Stimulated activated CD8-positive, alpha-beta memory T cell treated with anti-CD3 and anti-CD28 coated beads, Interleukin-12 subunit alpha, Interleukin-12 subunit beta, amount 100 ng/mL, for 24 hours (primary cell): ENCODE data around the gene MRPS30.
"Not testable (repeated sequence)": the region's sequence is repeated elsewhere in the genome, so short reads cannot be mapped to it uniquely, and the experiment has no call there.

Experiments used
- DNase-seq: peaks from one replicate; pipeline ENCODE4 v3.0.0-alpha.2; 2020; ENCODE audit errors: extremely low read depth

Gene MRPS30

DNA sequence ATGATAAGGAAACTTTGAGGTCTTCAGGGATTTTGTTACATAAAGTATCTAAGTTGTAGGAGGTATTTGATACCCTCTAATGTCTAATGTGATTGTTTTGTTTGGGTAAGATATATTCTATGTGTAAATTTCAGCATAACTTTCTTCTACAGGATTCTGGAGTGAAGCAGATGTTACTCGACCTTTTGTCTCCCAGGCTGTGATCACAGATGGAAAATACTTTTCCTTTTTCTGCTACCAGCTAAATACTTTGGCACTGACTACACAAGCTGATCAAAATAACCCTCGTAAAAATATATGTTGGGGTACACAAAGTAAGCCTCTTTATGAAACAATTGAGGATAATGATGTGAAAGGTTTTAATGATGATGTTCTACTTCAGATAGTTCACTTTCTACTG lies 6.0 kb downstream of the MRPS30 start:
- no peak for DNase-seq

- DNase-seq, result no peak
Observed at GRCh38 chr5:44821164-44821563, 12.4 kb downstream of the MRPS30 start.

DNA sequence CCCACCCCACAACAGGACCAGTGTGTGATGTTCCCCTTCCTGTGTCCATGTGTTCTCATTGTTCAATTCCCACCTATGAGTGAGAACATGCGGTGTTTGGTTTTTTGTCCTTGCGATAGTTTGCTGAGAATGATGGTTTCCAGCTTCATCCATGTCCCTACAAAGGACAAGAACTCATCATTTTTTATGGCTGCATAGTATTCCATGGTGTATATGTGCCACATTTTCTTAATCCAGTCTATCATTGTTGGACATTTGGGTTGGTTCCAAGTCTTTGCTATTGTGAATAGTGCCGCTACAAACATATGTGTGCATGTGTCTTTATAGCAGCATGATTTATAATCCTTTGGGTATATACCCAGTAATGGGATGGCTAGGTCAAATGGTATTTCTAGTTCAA lies 15.9 kb downstream of the MRPS30 start:
- not testable (repeated sequence) for DNase-seq

DNA sequence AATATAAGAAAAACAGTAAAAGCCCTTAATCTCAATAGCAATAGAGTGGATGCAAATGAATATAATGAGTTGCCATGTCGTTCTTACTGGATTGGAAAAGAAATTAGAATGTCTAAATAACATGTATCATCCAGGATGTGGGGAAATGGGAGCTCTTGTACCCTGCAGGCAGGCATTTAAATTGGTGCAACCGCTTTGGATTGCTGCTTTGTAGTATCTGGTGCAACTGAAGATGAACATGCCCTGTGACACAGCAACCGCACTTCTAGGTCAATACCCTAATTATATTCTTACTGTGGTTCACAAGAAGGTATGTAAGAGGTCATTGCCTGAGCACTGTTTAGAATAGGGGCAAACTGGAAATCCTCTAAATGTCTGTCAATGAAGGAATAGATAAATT lies 18.9 kb downstream of the MRPS30 start:
- no peak for DNase-seq

DNA sequence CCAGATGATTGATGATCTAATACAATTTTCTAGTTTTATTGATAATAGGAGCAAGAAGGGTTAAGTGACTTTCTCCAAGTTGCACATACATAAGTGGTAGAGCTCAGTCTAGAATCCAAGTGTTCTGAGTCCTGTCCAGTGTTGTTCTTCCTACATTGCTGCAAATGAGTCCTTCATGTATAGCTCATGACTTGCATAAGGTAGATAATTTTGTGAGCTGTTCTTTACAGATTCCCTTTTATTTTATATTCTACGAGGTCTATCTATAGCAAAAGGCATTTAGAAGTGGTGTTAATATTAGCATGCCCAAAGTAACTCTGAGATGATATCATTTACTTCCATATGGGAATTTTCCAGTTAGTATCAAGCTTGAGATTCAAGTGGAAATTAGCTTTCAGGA lies 20.0 kb downstream of the MRPS30 start:
- no peak for DNase-seq

DNA sequence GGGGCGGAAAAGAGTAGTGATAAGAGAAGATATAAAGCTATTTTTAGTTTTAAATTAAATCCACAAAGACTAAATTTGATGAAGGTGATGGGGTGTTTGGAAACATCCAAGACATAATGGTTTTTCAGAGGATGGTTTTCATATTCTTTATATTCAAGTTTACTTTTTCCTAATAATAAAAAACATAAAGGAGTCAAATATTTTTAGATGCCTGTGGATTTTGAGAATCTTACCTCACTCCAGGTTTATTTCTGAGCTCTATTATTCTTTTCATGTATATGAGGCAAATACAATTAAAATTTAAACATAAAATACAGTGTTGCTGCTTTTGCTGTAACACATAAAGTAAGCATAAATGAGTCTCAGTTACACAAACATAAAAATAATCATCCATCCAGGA lies 22.2 kb downstream of the MRPS30 start:
- no peak for DNase-seq

DNA sequence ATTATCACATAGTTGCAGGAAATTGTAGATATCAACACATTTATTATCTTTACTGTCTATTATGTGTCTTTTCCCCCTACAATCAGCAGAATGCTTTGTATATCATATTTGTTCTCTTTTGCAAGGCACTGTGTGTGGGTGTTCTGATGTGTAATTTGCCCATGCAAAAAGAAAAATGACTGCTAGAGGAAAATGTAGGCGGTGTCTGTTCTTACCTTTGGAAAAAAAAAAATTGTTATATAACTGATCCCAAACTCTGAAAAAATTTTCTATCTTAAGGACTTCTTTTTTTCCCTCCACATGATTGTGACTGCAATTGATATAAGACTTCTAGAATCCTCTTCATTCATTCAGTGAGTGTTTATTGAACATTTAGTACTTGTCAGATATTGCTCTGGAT lies 24.5 kb downstream of the MRPS30 start:
- no peak for DNase-seq

DNA sequence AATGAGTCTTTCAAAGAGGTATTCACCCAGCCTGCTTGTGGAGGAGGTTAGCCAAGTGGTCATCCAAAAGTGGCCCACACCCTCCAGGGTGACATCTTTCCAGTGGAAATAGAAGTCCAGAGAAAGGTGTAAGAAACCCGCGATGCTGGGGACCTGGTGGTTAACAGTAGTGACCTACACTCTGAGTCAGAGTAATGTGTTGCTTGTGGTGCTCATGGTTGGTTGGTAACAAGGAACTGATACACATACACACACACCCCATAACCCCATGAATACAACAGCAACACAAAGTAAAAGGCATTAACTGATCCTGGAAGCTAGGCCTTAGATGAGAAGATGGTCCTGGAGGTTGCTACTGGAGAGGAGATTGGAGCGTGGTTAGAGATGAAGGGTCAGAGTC lies 26.9 kb downstream of the MRPS30 start:
- DNase-seq, result no peak

- no peak for DNase-seq
Observed at GRCh38 chr5:44839018-44839681, 30.4 kb downstream of the MRPS30 start.

DNA sequence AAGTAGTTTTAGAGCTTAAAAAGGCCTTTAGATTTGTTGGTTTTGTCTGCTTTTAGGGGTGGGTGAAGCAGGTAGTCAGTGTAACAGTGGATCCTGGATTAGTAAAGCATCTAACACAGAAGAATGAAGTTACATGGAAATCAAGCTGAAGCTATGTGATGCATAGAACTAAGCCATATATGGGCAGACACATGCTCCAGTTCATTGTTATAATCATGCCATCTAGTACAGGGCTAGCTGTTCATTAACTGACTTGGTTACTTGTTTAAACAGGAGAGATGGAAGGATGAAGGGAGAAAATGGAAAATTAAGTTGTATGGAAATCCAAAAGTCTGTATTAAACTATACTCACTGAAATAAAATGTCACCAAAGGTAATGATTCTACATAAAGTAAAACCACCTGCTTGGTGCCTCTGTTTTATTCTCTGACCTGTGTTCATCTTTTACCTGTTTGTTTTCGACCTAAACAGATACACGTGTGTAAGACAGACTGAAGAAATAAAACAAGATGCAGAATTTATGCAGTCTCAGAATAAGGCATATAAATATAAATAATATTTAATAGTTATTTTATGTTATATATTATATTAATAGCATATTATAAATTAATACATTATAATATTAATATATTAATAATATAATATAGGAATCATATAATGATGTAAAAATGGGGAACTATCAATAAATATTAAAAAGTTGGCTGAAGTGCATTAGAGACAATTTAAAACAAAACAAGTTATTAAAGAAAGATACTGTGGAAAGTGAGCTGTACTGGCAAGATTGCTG lies 33.9 kb downstream of the MRPS30 start:
- no peak for DNase-seq

DNA sequence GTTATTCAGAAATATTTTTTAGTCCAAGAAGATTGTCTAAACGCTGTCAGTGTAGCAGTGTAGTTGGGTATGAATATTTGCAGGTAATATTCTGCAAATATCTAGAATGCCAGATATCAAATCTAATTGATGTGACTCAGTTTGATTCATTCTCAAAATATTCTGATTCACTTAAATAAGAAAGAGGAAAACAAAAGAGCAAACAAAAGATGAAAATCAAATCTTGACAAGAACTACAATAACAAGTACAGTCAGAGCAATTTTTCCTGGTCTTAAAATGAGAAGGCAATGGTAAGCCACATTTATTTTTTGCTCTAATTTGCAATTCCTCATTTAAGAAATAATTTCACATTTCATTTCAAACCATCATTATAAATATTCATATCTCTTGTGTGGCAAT lies 36.0 kb downstream of the MRPS30 start:
- no peak for DNase-seq

DNA sequence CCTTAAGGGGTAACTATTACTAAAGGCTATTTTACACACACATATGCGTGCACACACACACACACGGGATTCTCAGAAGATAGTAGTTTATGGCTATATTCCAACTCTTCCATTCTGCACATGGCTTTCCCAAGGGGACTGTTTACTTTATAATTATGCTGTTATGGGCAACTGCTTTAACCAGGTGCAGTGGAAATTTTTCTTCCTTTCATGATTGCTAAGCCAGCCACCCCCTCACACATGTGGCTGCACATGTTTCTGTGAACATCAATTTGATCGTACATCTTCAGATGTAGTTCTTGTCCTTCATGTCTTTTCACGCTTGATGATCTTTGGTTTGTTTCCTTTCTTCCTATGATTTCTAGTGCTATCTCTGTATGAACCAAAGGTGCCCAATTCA lies 37.0 kb downstream of the MRPS30 start:
- DNase-seq, result no peak

DNA sequence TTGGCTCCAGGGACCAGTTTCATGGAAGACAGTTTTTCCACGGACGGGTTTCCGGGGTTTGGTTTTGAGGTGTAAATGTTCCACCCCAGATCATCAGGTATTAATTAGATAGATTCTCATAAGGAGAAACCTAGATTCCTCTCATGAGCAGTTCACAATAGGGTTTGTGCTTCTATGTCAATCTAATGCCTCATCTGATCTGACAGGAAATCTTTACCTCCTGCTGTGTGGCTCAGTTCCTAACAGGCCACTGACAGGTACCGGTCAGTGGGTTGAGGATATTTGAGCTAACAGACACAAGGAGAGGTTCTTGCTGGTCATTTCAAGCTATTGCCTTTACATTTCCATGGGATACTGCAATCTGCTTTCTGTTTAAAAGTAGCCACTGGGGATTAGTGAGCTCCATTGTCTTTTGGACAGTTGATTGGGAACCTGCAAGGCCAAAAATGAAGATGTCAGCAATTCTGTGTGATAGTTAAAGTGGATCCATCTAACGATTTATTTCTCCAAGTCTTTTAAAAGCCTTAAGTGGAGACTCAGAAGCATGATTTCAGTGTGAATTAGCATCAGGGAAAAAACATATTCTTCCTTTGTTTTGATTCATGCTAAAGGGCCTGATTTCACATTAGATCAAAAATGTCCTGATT lies 38.6 kb downstream of the MRPS30 start:
- no peak for DNase-seq

DNA sequence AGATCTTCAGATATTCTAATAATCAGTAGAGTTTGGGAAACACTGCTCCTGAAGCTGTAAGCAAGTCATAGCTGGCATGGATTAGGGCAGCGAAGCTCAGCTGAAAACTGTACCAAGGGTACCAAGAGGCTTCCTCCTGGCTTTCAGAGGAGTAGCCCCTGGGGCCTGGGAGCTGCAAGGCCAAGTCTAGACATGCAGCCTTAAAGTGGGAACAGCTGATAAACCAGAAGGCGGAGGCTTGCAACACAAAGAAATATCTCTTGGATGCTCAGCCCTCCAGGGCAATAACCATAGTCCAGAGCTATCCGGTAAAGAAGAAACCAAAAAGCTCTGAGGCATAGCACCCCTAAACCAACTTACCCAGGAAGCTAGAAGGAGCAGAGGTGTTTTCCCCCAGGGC lies 51.5 kb downstream of the MRPS30 start:
- no peak for DNase-seq

GRCh38 chr5:44862808-44863207 lies 54.1 kb downstream of the MRPS30 start:
- DNase-seq, result no peak
